ENCODE measurements around the gene NIBAN1.

- TF ChIP-seq EP300 (IDR thresholded peaks at IDR 0.05) (no peak), CTCF (IDR thresholded peaks at IDR 0.05) (no peak), POLR2A (IDR thresholded peaks at IDR 0.05) (no peak)
Measured at GRCh38 chr1:184945029-184945428, 29.3 kb downstream of the NIBAN1 start.
